ENCODE results near the gene ENTPD5. TPM values are rescaled to one million over a fixed set of nuclear protein-coding genes. Genes with fewer than 3 reads are reported as not detected.

ENTPD5 gene, protein sequence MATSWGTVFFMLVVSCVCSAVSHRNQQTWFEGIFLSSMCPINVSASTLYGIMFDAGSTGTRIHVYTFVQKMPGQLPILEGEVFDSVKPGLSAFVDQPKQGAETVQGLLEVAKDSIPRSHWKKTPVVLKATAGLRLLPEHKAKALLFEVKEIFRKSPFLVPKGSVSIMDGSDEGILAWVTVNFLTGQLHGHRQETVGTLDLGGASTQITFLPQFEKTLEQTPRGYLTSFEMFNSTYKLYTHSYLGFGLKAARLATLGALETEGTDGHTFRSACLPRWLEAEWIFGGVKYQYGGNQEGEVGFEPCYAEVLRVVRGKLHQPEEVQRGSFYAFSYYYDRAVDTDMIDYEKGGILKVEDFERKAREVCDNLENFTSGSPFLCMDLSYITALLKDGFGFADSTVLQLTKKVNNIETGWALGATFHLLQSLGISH
- 10 to 100 TPM; 10.2 to 52.1 (median 25.0) TPM for total RNA-seq

DNA sequence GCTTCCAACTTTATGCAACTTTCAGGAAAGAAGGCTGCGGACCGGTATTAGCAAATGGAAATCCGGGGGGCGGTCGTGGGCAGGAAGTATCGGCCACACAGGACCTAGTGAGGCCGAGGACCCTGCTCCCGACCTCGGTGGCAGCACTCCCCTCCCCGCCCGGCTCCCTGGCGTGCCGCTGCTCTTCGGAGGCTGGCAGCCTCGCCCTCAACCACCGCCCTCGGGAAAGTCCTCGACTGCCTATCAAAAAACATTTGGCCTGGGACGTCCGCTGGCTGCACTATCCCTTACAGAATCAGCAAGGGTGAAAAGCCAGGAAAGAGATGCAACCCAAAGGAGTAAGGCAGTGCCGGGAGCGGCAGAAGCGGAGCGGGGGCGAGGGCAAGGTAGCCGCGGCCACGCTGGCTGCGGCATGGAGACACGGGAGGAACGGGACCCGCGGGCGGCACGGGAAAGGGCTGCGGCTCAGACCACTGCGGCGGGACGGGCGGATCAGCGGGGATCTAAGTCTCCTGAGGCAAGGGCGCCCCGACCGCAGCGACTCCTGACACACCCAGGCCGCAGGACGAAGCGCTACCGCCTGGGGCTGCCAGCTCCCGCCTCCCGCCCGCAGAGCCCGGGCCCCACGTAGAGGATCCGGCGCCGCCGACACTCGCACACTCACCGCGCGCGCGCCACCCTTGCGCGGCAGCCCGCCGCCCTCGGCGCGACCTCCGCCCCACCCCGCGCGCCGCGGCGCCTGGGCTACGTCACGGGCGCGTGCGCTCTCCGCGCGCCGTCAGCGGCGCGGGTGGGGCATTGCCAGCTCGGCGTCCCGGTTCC lies at the start of gene ENTPD5, which contains the start of gene BBOF1:
ENTPD5 (minus strand) TSS at position 703 of the 822 bp plus-strand sequence. CDS start 31,186 bp downstream, outside the sequence.
BBOF1 (plus strand) TSS at position 764 of the 822 bp plus-strand sequence. CDS start 130 bp downstream, outside the sequence.
- Histone ChIP-seq H3K9me3 (no peaks in the 10 kb centered on the region), H3K4me3 (peak within 1 kb of the TSS; percentile 83 to 89 (median 89)), H3K36me3 (no peaks in the 10 kb centered on the region), H3K4me1 (peaks cover 0 to 9% of the 10 kb centered on the region in 2 donors), H3K27me3 (no peaks in the 10 kb centered on the region), H3K27ac (peak within 1 kb of the TSS; percentile 98 to 99)
- intact Hi-C loops (cut with DNase I; ENCODE audit: low total_unique reads), result no loop called here
- TF ChIP-seq POLR2A (IDR thresholded peaks at IDR 0.05) (peak; percentile 14), POLR2AphosphoS5 (IDR thresholded peaks at IDR 0.05) (peak; percentile 11 to 59 (median 26))
- TF ChIP-seq, protein P1, sequence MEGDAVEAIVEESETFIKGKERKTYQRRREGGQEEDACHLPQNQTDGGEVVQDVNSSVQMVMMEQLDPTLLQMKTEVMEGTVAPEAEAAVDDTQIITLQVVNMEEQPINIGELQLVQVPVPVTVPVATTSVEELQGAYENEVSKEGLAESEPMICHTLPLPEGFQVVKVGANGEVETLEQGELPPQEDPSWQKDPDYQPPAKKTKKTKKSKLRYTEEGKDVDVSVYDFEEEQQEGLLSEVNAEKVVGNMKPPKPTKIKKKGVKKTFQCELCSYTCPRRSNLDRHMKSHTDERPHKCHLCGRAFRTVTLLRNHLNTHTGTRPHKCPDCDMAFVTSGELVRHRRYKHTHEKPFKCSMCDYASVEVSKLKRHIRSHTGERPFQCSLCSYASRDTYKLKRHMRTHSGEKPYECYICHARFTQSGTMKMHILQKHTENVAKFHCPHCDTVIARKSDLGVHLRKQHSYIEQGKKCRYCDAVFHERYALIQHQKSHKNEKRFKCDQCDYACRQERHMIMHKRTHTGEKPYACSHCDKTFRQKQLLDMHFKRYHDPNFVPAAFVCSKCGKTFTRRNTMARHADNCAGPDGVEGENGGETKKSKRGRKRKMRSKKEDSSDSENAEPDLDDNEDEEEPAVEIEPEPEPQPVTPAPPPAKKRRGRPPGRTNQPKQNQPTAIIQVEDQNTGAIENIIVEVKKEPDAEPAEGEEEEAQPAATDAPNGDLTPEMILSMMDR (IDR thresholded peaks at IDR 0.05), result peak in 1 of 3 donors; percentile 12
- peak; percentile 71 to 78 for DNase-seq (ENCODE audit: low spot score in 2 of 2)

DNA sequence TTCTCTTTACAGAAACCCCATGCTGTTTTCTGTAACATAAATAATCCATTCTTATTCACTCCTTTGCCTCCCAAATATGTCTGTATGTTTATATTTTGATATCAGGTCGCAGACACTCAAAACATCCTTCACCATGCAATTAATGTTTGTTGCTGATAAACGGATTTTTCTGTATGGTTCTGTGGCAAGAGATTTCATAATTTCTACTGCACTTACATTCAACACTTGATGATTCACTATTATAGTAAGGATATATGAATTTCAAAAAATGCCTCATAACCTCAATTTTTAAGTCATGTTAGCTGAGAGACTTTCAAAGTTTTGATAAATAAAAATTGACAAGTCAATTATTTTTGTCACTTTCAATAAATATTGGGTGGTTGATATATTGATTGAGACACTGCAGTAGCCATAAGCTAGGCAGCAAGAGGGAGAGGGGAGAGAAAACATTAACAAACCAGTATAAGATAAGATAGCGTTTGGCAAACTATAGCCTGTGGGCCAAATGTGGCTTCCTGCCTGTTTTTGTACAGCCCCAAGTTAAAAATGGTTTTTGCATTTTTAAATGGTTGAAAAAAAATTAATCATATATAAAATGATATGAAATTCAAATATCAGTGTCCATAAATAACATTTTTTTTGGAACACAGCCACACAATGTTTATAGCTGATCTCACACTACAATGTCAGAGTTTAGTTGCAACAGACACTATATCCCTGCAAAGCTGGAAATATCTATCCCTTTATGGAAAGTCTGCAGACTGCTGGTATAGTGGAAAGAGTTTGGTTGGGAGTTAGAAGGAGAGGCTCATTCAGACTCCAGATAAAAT lies 46.9 kb upstream of the ENTPD5 start:
- no peak for TF ChIP-seq POLR2A (IDR thresholded peaks at IDR 0.05)
- TF ChIP-seq, protein P1 (IDR thresholded peaks at IDR 0.05), result no peak
- TF ChIP-seq POLR2AphosphoS5 (IDR thresholded peaks at IDR 0.05), result no peak
- intact Hi-C loops (cut with DNase I; ENCODE audit: low total_unique reads), result no loop called here
- Histone ChIP-seq H3K27me3 (no peaks in the 10 kb centered on the region), H3K36me3 (no peaks in the 10 kb centered on the region), H3K9me3 (no peaks in the 10 kb centered on the region), H3K4me1 (no peaks in the 10 kb centered on the region), H3K27ac (no peak overlapping the region), H3K4me3 (no peak overlapping the region)
- no peak for DNase-seq (ENCODE audit: low spot score in 2 of 2)

DNA sequence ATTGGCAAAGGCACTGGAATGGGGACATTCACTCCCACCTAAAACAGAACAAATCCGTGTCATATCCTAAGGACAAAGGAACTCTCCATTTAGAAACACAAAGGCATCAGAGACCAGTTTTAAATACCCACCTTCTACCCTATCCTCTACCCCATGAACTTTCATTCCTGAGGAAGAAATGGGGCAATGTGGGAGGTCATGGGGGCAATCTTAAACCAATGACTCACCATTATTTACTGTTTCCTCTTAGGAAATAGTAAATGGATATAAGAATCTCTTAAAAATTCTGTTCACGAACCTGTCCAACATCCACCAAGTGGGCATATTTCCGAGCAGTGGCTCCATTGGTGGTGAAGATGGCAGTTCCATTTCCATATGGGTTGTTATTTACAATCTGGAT lies 45.8 kb upstream of the ENTPD5 start:
- no peak for TF ChIP-seq POLR2A (IDR thresholded peaks at IDR 0.05)
- TF ChIP-seq, protein P1 (IDR thresholded peaks at IDR 0.05), result no peak
- no peak for TF ChIP-seq POLR2AphosphoS5 (IDR thresholded peaks at IDR 0.05)
- Histone ChIP-seq H3K27me3 (no peaks in the 10 kb centered on the region), H3K9me3 (no peaks in the 10 kb centered on the region), H3K36me3 (no peaks in the 10 kb centered on the region), H3K4me3 (no peak overlapping the region), H3K27ac (no peak overlapping the region), H3K4me1 (no peaks in the 10 kb centered on the region)
- intact Hi-C loops (cut with DNase I; ENCODE audit: low total_unique reads), result no loop called here
- DNase-seq (ENCODE audit: low spot score in 2 of 2), result no peak

DNA sequence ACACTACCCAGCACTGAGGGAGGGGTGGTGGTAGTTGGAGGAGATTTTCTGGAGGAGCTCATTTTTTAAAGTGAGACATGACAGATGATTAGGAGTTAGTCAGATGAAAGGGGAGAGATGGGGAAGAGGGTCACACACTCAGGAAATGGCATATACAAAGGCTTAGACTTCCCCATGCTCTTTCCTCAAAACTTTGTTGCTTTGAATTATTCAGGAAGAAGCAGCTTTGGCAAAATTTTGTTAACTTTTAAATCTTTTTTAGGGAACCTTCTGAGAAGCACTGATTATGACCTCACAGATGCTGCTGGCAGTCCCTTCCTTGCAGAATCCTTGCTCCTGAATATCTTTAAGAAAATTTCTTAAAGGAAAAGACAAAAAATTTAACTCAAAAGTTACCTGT lies 45.3 kb upstream of the ENTPD5 start:
- Histone ChIP-seq H3K36me3 (no peaks in the 10 kb centered on the region), H3K9me3 (no peaks in the 10 kb centered on the region), H3K27ac (no peak overlapping the region), H3K27me3 (no peaks in the 10 kb centered on the region), H3K4me3 (no peak overlapping the region), H3K4me1 (no peaks in the 10 kb centered on the region)
- DNase-seq (ENCODE audit: low spot score in 2 of 2), result no peak
- intact Hi-C loops (cut with DNase I; ENCODE audit: low total_unique reads), result no loop called here
- TF ChIP-seq, protein P1 (IDR thresholded peaks at IDR 0.05), result no peak
- TF ChIP-seq POLR2AphosphoS5 (IDR thresholded peaks at IDR 0.05), result no peak
- TF ChIP-seq POLR2A (IDR thresholded peaks at IDR 0.05), result no peak
